Measurements from ENCODE around the gene PRRG4. TPM values are rescaled to one million over a fixed set of nuclear protein-coding genes. Genes with fewer than 3 reads are reported as not detected.

PRRG4 gene
- total and polyA plus RNA-seq, 2 of the 4 experiments (the other 2 are of a cell fraction) = not detected

DNA sequence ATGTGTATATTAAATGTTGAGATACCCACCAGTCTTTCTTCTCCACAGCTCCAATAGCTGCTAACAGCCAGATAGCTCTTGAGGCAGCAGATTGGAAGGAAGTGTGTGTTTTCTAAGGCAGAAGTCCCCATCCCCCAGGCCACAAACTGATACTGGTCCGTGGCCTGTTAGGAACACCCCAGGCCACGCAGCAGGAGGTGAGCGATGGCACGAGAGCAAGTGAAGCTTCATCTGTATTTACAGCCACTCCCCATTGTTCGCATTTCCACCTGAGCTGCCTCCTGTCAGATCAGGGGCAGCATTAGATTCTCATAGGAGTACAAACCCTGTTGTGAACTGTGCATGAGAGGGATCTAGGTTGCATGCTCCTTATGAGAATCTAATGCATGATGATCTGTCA, 48.0 kb upstream of the PRRG4 start:
- in situ Hi-C loops (cut with MboI; ENCODE audit: low sequenced_read_pairs) = loop anchor here (10.0 kb wide), 1 partner anchor 457 kb away; no protein-coding TSS in a partner anchor
- CTCF ChIA-PET = no interaction called here

More for the DNA sequence above, 48.0 kb upstream of the PRRG4 start:
- Histone ChIP-seq H3K56ac (ENCODE audit: extremely low read depth, insufficient read depth, low read length) (no peak overlapping the region), H3K23ac (ENCODE audit: low read depth, low read length) (no peak overlapping the region), H3K4me2 (ENCODE audit: low read depth, low read length) (no peak overlapping the region), H3K36me3 (ENCODE audit: control insufficient read depth, insufficient read depth, low read length) (no peaks in the 10 kb centered on the region), H2AK5ac (ENCODE audit: low read depth, low read length) (no peak overlapping the region), H3K27ac (ENCODE audit: insufficient read depth, low read length) (no peak overlapping the region), H2BK120ac (ENCODE audit: low read depth, low read length) (no peak overlapping the region), H3K4me1 (ENCODE audit: control insufficient read depth, insufficient read depth, low read length) (no peaks in the 10 kb centered on the region), H3K9me1 (ENCODE audit: insufficient read depth, low read length) (no peaks in the 10 kb centered on the region), H2AK9ac (replicated peaks; ENCODE audit: low read depth, low read length, poor library complexity) (no peak overlapping the region), H3K18ac (ENCODE audit: low read depth, low read length) (no peak overlapping the region), H3K4ac (ENCODE audit: low read depth, low read length) (no peak overlapping the region), H3K27me3 (ENCODE audit: control insufficient read depth, insufficient read depth, low read length) (peaks cover 2% of the 10 kb centered on the region; the same call in 1 of the 2 replicates), H3K4me3 (ENCODE audit: insufficient read depth, low read depth, low read length) (no peak overlapping the region), H3K79me1 (ENCODE audit: low read depth in 1 of 2, low read length in 2 of 2) (no peaks in the 10 kb centered on the region), H4K5ac (ENCODE audit: low read depth, low read length) (no peak overlapping the region), H2BK5ac (ENCODE audit: low read depth, low read length, poor library complexity, severe bottlenecking) (no peak overlapping the region), H2BK15ac (ENCODE audit: low read depth, low read length) (no peak overlapping the region), H3K14ac (replicated peaks; ENCODE audit: low read depth, low read length) (no peak overlapping the region), H4K91ac (ENCODE audit: insufficient read depth, low read depth, low read length) (no peak overlapping the region), H4K8ac (ENCODE audit: low read depth in 2 of 2, low read length in 2 of 2) (no peak overlapping the region), H3K9ac (ENCODE audit: low read depth, low read length) (no peak overlapping the region), H2AFZ (replicated peaks; ENCODE audit: low read length, poor library complexity) (no peak overlapping the region), H3K9me3 (ENCODE audit: control insufficient read depth, insufficient read depth, low read length) (no peaks in the 10 kb centered on the region), H4K20me1 (ENCODE audit: insufficient read depth, low read length) (no peaks in the 10 kb centered on the region), H2BK20ac (ENCODE audit: low read depth, low read length) (no peak overlapping the region)
- BruUV-seq (replicated peaks) = no TSS peak
- dilution Hi-C loops (cut with HindIII; ENCODE audit: low sequenced_read_pairs, unreplicated experiment) (no loop called here), intact Hi-C loops (cut with micrococcal nuclease) (no loop called here)
- no peak for ATAC-seq (ENCODE audit: low read depth)
- TF ChIP-seq, protein P1, sequence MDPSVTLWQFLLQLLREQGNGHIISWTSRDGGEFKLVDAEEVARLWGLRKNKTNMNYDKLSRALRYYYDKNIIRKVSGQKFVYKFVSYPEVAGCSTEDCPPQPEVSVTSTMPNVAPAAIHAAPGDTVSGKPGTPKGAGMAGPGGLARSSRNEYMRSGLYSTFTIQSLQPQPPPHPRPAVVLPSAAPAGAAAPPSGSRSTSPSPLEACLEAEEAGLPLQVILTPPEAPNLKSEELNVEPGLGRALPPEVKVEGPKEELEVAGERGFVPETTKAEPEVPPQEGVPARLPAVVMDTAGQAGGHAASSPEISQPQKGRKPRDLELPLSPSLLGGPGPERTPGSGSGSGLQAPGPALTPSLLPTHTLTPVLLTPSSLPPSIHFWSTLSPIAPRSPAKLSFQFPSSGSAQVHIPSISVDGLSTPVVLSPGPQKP (IDR thresholded peaks at IDR 0.05; ENCODE audit: borderline replicate concordance, low read depth, low read length) = no peak
- TF ChIP-seq POLR2A (IDR thresholded peaks at IDR 0.05; ENCODE audit: low read depth, low read length) = no peak
- TF ChIP-seq RFX5 (IDR thresholded peaks at IDR 0.05; ENCODE audit: low read depth, low read length) = no peak
- TF ChIP-seq MAFK (IDR thresholded peaks at IDR 0.05; ENCODE audit: low read depth, low read length) = no peak
- TF ChIP-seq MAZ (IDR thresholded peaks at IDR 0.05; ENCODE audit: borderline replicate concordance, low read depth, low read length) = no peak
- TF ChIP-seq NFE2L2 (IDR thresholded peaks at IDR 0.05; ENCODE audit: low read depth, low read length) = no peak
- no peak for TF ChIP-seq SMC3 (IDR thresholded peaks at IDR 0.05; ENCODE audit: low read depth, low read length)
- POLR2A ChIA-PET (ENCODE audit: unreplicated experiment) = no interaction called here
- DNase-seq = no peak
- WGBS, 2 experiments (ENCODE audit: extremely low coverage in 2 of 2, insufficient read length in 1 of 2) = no CpG with 5 or more reads among the region's 5 CpGs

Data from IMR-90 (cell line).